D721Med (cell line): ENCODE results near the gene RBM27.

ENCODE experiments used
- DNase-seq: peaks from one replicate; pipeline ENCODE4 v3.0.0; 2011; ENCODE audit warnings: low spot score; ENCODE audit not compliant: insufficient read length
- FAIRE-seq: peaks from 2 replicates; lab custom pipeline; 2011; peaks lifted over from hg19 to GRCh38; lab: Jason Lieb, UNC
- TF ChIP-seq, protein P1 (sequence below): IDR thresholded peaks from 2 replicates; pipeline ENCODE4 v1.5.1; 2012; ENCODE audit warnings: mild to moderate bottlenecking, control low read depth; ENCODE audit not compliant: insufficient read depth; ENCODE audit errors: missing control alignments

RBM27 gene

DNA sequence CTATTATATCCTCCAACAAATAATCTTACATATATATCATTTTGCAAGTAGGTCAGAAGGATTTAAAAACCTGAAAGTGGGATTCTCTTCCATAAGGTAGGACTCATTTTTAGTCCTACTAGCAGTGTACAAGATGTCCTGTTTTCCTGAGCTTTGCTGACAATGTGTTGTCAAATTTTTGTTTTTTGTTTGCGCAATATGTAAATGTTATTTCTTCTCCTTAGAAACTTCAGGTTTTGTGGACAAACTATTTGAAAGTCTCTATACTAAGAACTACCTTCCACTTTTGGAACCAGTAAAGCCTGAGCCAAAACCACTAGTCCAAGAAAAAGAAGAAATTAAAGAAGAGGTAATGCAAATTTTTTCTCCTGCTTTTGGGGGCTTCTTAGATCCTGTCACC lies 19.8 kb downstream of the RBM27 start:
- DNase-seq (no peak), FAIRE-seq (no peak)
- TF ChIP-seq, protein P1, sequence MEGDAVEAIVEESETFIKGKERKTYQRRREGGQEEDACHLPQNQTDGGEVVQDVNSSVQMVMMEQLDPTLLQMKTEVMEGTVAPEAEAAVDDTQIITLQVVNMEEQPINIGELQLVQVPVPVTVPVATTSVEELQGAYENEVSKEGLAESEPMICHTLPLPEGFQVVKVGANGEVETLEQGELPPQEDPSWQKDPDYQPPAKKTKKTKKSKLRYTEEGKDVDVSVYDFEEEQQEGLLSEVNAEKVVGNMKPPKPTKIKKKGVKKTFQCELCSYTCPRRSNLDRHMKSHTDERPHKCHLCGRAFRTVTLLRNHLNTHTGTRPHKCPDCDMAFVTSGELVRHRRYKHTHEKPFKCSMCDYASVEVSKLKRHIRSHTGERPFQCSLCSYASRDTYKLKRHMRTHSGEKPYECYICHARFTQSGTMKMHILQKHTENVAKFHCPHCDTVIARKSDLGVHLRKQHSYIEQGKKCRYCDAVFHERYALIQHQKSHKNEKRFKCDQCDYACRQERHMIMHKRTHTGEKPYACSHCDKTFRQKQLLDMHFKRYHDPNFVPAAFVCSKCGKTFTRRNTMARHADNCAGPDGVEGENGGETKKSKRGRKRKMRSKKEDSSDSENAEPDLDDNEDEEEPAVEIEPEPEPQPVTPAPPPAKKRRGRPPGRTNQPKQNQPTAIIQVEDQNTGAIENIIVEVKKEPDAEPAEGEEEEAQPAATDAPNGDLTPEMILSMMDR = no peak

DNA sequence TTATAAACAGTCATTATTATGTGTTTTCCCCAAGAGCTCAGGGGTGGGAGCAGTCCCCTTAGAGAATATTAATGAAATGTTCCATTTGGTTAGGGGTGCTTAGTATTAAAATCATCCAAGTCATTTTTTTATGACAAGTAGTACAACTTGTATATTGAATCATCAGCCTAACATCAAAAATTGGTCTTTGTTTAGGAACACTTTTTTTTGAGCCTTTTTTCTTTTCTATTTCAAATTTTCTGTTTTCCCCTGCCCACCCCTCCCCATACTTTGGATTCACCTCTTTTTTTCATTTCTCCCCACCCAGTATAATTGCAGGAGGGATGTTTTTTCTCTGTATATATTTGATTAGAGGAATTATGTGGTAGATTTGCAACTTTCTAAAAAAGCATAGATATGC lies 25.8 kb downstream of the RBM27 start:
- TF ChIP-seq, protein P1 = no peak
- FAIRE-seq = no peak
- DNase-seq = no peak

DNA sequence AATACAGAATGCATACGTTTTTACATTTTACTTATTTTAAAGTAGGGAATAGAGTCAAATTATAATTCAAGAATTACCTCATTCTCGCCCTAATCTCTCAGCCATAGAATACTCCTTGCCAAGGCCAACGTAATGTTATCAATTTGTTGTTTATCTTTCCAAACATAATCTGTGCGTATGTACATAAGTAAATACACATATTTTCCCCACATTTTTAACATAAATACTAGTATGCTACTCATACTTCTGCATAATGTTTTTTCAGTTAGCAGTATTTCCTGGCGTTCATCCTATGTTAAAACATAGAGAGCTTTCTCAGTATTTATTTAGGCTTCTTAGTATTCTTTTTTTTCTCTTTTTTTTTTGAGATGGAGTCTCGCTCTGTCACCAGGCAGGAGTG lies 28.8 kb downstream of the RBM27 start:
- TF ChIP-seq, protein P1 = no peak
- FAIRE-seq (no peak), DNase-seq (no peak)

DNA sequence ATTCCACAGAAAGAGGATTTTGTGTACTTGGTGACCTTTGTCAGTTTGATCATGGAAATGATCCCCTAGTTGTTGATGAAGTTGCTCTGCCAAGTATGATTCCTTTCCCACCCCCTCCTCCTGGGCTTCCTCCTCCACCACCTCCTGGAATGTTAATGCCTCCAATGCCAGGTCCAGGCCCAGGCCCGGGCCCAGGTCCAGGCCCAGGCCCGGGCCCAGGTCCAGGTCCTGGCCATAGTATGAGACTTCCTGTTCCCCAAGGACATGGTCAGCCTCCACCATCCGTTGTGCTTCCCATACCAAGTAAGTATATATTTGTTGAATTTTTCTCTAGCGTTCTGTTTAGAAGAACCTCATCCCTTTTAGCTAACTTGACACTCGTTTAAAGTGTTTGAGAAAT lies 30.0 kb downstream of the RBM27 start:
- FAIRE-seq = no peak
- TF ChIP-seq, protein P1 = no peak
- DNase-seq = no peak

DNA sequence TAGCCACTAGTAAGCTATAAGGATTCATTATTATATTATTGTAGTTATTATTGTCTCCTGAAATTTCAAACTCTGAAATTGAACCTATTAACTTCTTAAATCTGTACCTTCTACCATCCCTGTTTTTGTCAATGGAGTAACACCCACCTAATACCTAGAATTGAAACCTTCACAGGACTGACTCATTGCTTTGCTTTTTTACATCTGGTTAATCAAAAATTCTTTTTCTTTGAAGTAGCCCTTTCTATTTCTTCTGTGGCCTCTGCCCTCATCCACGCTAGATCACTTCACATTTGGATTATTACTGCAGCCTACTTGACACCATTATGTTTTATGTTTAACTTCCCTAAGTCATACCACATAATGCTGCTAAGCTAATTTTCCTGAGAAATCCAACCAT lies 35.6 kb downstream of the RBM27 start:
- DNase-seq = no peak
- TF ChIP-seq, protein P1 = no peak
- no peak for FAIRE-seq

DNA sequence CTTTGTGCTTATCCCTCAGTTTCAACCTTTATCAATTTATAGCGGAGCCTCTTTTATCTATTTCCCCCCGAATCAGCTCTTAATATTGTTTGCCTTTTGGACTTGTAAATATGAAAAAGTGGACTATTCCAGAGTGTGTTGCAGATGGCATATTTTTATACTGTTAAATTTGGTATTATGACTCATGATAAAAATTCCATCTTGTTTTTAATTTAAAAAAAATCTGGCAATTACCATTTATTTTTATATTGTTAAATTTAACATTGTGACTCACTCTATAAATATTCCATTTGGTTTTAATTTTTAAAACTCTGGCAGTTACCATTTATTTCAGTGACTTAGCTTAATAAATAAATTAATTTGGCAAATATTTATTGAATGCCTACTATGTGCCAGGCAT lies 37.5 kb downstream of the RBM27 start:
- TF ChIP-seq, protein P1 = no peak
- DNase-seq (no peak), FAIRE-seq (no peak)

DNA sequence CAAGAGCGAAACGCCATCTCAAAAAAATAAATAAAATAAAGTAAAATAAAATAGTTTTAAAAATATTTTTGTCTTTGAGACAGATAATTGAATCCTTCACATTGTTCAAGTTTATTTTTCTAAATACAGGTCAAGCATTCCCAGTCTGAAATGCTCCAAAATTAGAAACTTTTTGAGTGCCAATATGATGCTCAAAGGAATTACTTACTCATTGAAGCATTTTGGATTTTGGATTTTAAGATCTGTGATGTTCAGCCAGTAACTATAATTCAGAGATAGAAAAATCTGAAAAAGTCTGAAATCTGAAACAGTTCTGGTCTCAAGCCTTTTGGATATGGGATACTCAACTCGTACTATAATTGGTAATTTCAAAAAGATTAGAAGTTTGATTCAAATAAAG lies 39.8 kb downstream of the RBM27 start:
- TF ChIP-seq, protein P1 = no peak
- FAIRE-seq (no peak), DNase-seq (no peak)
